ENCODE results near the gene CCR3. TPM values are rescaled to one million over a fixed set of nuclear protein-coding genes. Genes with fewer than 3 reads are reported as not detected.

The CCR3 gene
- total RNA-seq, 4 donors from 2014 or later: not detected

DNA sequence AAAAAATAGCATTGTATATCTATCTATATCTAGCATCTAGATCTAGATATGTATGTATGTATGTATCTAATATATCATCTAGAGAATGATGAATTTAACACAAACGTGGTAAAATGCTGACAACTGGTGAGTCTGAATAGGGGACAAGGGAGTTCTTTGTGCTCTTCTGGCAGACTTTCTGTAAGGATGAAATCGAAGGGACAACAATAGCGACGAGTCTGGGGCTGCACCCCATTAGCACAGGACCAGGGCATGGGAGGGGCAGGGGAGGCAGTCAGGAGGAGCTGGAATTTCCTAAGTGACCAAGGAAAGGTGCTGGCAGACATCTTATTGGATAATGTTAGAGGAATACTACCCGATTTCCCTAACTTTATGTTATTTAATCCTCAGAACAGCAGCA lies 42.0 kb upstream of the CCR3 start:
- H3K4me1 ChIP-seq: no peaks in the 10 kb centered on the region
- H3K27me3 ChIP-seq: no peaks in the 10 kb centered on the region
- no peaks in the 10 kb centered on the region for H3K36me3 ChIP-seq
- H3K27ac ChIP-seq: peak overlapping the region in 1 of 4 donors; percentile 44
- DNase-seq: no peak
- 68 to 73% methylated on average over 5 of the region's 5 CpGs for WGBS, 2 donors
- intact Hi-C loops (cut with DNase I): no loop called here
- no peak for TF ChIP-seq POLR2A (IDR thresholded peaks at IDR 0.05)
- TF ChIP-seq, protein P1, sequence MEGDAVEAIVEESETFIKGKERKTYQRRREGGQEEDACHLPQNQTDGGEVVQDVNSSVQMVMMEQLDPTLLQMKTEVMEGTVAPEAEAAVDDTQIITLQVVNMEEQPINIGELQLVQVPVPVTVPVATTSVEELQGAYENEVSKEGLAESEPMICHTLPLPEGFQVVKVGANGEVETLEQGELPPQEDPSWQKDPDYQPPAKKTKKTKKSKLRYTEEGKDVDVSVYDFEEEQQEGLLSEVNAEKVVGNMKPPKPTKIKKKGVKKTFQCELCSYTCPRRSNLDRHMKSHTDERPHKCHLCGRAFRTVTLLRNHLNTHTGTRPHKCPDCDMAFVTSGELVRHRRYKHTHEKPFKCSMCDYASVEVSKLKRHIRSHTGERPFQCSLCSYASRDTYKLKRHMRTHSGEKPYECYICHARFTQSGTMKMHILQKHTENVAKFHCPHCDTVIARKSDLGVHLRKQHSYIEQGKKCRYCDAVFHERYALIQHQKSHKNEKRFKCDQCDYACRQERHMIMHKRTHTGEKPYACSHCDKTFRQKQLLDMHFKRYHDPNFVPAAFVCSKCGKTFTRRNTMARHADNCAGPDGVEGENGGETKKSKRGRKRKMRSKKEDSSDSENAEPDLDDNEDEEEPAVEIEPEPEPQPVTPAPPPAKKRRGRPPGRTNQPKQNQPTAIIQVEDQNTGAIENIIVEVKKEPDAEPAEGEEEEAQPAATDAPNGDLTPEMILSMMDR (IDR thresholded peaks at IDR 0.05): no peak
- H3K9me3 ChIP-seq: no peaks in the 10 kb centered on the region
- H3K4me3 ChIP-seq: no peak overlapping the region

- no peaks in the 10 kb centered on the region for H3K4me1 ChIP-seq
- TF ChIP-seq POLR2A (IDR thresholded peaks at IDR 0.05): no peak
- no peaks in the 10 kb centered on the region for H3K36me3 ChIP-seq
- H3K4me3 ChIP-seq: no peak overlapping the region
- 43 to 47% methylated on average over 1 of the region's 1 CpG for WGBS, 2 donors
- H3K27ac ChIP-seq: peak overlapping the region in 1 of 4 donors; percentile 51
- no peaks in the 10 kb centered on the region for H3K9me3 ChIP-seq
- H3K27me3 ChIP-seq: no peaks in the 10 kb centered on the region
- no peak for DNase-seq
- intact Hi-C loops (cut with DNase I): no loop called here
Observed at GRCh38 chr3:46200790-46201189, 41.5 kb upstream of the CCR3 start.

- 67 to 70% methylated on average over 4 of the region's 4 CpGs for WGBS, 2 donors
- Histone ChIP-seq H3K9me3 (no peaks in the 10 kb centered on the region), H3K27ac (no peak overlapping the region), H3K4me1 (no peaks in the 10 kb centered on the region), H3K4me3 (no peak overlapping the region), H3K36me3 (no peaks in the 10 kb centered on the region), H3K27me3 (no peaks in the 10 kb centered on the region)
- no peak for DNase-seq
- TF ChIP-seq, protein P1 (IDR thresholded peaks at IDR 0.05): no peak
- TF ChIP-seq POLR2A (IDR thresholded peaks at IDR 0.05): no peak
- intact Hi-C loops (cut with DNase I): no loop called here
Observed at GRCh38 chr3:46202535-46202934, 39.7 kb upstream of the CCR3 start.

DNA sequence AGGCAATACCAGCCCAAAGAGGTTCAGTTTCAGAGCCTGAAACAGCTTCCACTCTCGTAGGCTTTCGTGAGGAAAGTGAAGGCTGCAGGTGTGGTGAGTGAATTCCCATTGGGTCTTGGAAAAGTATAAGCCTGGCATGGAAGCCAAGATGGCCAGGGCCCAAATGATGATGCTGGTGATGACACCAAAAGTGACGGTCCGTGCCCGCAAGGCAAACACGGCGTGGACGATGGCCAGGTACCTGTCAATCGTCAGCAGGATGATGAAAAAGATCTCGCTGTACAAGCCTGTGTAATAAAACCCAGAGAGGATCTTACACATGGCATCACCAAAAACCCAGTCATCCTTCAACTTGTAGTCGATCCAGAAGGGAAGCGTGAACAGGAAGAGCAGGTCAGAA lies 38.6 kb upstream of the CCR3 start:
- Histone ChIP-seq H3K27me3 (no peaks in the 10 kb centered on the region), H3K27ac (no peak overlapping the region), H3K4me1 (no peaks in the 10 kb centered on the region), H3K4me3 (no peak overlapping the region), H3K36me3 (no peaks in the 10 kb centered on the region), H3K9me3 (no peaks in the 10 kb centered on the region)
- TF ChIP-seq, protein P1 (IDR thresholded peaks at IDR 0.05): no peak
- no peak for TF ChIP-seq POLR2A (IDR thresholded peaks at IDR 0.05)
- intact Hi-C loops (cut with DNase I): no loop called here
- no peak for DNase-seq
- 91% methylated on average over 12 of the region's 12 CpGs for WGBS, 2 donors

DNA sequence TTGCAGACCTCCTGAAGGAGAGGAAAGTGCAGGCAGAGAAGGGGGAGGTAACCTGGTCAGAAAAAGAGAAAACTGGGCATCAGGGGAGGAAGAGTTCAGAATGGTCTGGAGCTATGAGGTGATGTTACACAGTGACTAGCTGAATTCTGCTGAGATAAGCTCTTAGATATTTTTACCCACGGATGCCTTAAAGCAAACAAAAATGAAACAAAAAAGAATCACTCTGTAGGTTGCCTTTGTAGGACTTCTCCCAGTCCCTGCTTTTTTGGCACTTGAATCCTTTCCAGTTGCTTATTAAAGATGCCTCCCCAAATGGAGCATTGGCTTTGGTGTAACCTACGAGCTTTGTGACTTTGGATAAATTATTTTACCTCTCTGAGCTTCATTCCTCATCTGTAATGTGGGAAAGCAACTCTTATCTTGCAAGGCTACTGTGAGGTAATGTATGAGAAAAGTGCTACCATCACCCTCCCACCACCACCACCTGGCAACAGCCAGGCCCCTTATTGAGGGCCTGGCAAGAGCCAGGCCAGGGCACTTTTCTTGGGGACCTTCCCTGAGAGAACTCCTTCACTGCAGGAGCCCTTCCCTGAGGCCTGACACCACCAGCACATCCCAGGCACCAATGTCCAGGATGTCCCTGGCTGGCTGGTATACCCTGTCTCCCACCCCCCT lies 36.8 kb upstream of the CCR3 start:
- no peaks in the 10 kb centered on the region for H3K9me3 ChIP-seq
- TF ChIP-seq, protein P1 (IDR thresholded peaks at IDR 0.05): no peak
- no peak for TF ChIP-seq POLR2A (IDR thresholded peaks at IDR 0.05)
- peak overlapping the region in 1 of 4 donors; percentile 51 for H3K4me3 ChIP-seq
- H3K36me3 ChIP-seq: no peaks in the 10 kb centered on the region
- no peaks in the 10 kb centered on the region for H3K4me1 ChIP-seq
- 45 to 56% methylated on average over 2 of the region's 2 CpGs for WGBS, 2 donors
- intact Hi-C loops (cut with DNase I): no loop called here
- no peak overlapping the region for H3K27ac ChIP-seq
- no peak for DNase-seq
- H3K27me3 ChIP-seq: no peaks in the 10 kb centered on the region

All from esophagus squamous epithelium (tissue), 5 donors.